Sigmoid colon (tissue), 7 donors: ENCODE results near the gene EPGN. TPM values are rescaled to one million over a fixed set of nuclear protein-coding genes. Genes with fewer than 3 reads are reported as not detected.
A peak's percentile ranks its signal among the peaks of the same experiment; 100 is the strongest.

ENCODE experiments used
- DNase-seq: peaks from one replicate; pipeline ENCODE4 v3.0.0-alpha.2; 2019
- H3K27ac ChIP-seq, 4 donors: fragments of 200-600 bp; sonication (generic); one replicate each; pipeline ENCODE4 v1.5.1; 2016 to 2019; ENCODE audit warnings: mild to moderate bottlenecking in 1 of 4
- H3K27me3 ChIP-seq, 3 donors: fragments of 200-600 bp; sonication (generic); one replicate each; pipeline ENCODE4 v1.5.1; 2019; ENCODE audit warnings: mild to moderate bottlenecking in 1 of 3
- H3K36me3 ChIP-seq, 4 donors: fragments of 200-600 bp; sonication (generic); one replicate each; pipeline ENCODE4 v1.5.1; 2016 to 2019
- H3K4me1 ChIP-seq, 4 donors: fragments of 200-600 bp; sonication (generic); one replicate each; pipeline ENCODE4 v1.5.1; 2017 to 2019
- H3K4me3 ChIP-seq, 4 donors: fragments of 200-600 bp; sonication (generic); one replicate each; pipeline ENCODE4 v1.5.1; 2017 to 2019; ENCODE audit warnings: mild to moderate bottlenecking in 2 of 4, moderate library complexity in 1 of 4
- H3K9me3 ChIP-seq, 4 donors: fragments of 200-600 bp in 3 of 4; sonication (generic) in 3 of 4; one replicate each; pipeline versions ENCODE4 v1.5.1 to v1.6.1; 2013 to 2019
- CTCF ChIP-seq, 4 experiments: fragments of 450-650 bp in 3 of 4; fragments of 200-600 bp in 1 of 4; IDR thresholded peaks; one replicate each; pipeline ENCODE4 v1.5.1; 2016 to 2019; ENCODE audit warnings: antibody characterized with exemption in 4 of 4, mild to moderate bottlenecking in 3 of 4, moderate library complexity in 2 of 4
- EP300 ChIP-seq, 4 donors: sonication (generic); formaldehyde crosslinking; IDR thresholded peaks; one replicate each; pipeline ENCODE4 v1.6.1; 2017; ENCODE audit warnings: antibody characterized with exemption in 4 of 4
- POLR2A ChIP-seq, 2 donors: fragments of 450-650 bp; IDR thresholded peaks; one replicate each; pipeline ENCODE4 v1.6.1; 2016; ENCODE audit warnings: antibody characterized with exemption in 2 of 2, mild to moderate bottlenecking in 2 of 2, moderate library complexity in 2 of 2
- POLR2AphosphoS5 ChIP-seq, 4 donors: sonication (generic); formaldehyde crosslinking; IDR thresholded peaks; one replicate each; pipeline ENCODE4 v1.6.1; 2017; ENCODE audit warnings: antibody characterized with exemption in 4 of 4
- WGBS, 2 donors: extraction: QIAGEN DNeasy Blood & Tissue Kit; methylation state at CpG; one replicate each; pipeline ENCODE4 v1.1.7; 2013; 5-methylcytosine and 5-hydroxymethylcytosine counted together
- intact Hi-C: fragments of 100-400 bp; cut with DNase I; formaldehyde crosslinking; loops from one replicate; pipeline ENCODE4 v1.15.1; 2023
- polyA plus RNA-seq, 3 donors: library from polyadenylated mRNA; stranded (reverse); fragments of 200-250 nt; gene quantifications; one replicate each; pipeline ENCODE4 v1.2.3, GENCODE V29; 2013
- total RNA-seq, 4 donors: library from RNA; depleted of rRNA; stranded (reverse); fragments of >200 nt; gene quantifications; one replicate each; pipeline ENCODE4 v1.1.0, GENCODE V29; 2016
- donor health status: healthy with polysubstance abuse.
- donor health status: Bipolar disorder and iron deficiency.
- donor health status: healthy.

The EPGN gene
- total and polyA plus RNA-seq, 7 donors, result 0.13 TPM; not detected in 6

GRCh38 chr4:74331252-74331651 is 23.0 kb downstream of the EPGN start:
- Histone ChIP-seq H3K4me3 (no peak overlapping the region), H3K4me1 (no peaks in the 10 kb centered on the region), H3K27me3 (no peaks in the 10 kb centered on the region), H3K36me3 (no peaks in the 10 kb centered on the region), H3K27ac (no peak overlapping the region), H3K9me3 (no peaks in the 10 kb centered on the region)
- no peak for TF ChIP-seq POLR2A (IDR thresholded peaks at IDR 0.05)
- no peak for TF ChIP-seq POLR2AphosphoS5 (IDR thresholded peaks at IDR 0.05)
- no peak for TF ChIP-seq CTCF (IDR thresholded peaks at IDR 0.05)
- no peak for TF ChIP-seq EP300 (IDR thresholded peaks at IDR 0.05)
- DNase-seq, result no peak
- 81 to 86% methylated on average over 2 of the region's 2 CpGs for WGBS, 2 donors
- intact Hi-C loops, result no loop called here

GRCh38 chr4:74331944-74332343 is 23.7 kb downstream of the EPGN start:
- DNase-seq, result no peak
- no peak overlapping the region for H3K4me3 ChIP-seq
- no peaks in the 10 kb centered on the region for H3K4me1 ChIP-seq
- H3K9me3 ChIP-seq, result no peaks in the 10 kb centered on the region
- intact Hi-C loops, result no loop called here
- no peak for TF ChIP-seq POLR2AphosphoS5 (IDR thresholded peaks at IDR 0.05)
- TF ChIP-seq CTCF (IDR thresholded peaks at IDR 0.05), result no peak
- TF ChIP-seq POLR2A (IDR thresholded peaks at IDR 0.05), result no peak
- no peak for TF ChIP-seq EP300 (IDR thresholded peaks at IDR 0.05)
- H3K36me3 ChIP-seq, result no peaks in the 10 kb centered on the region
- H3K27me3 ChIP-seq, result no peaks in the 10 kb centered on the region
- no peak overlapping the region for H3K27ac ChIP-seq

GRCh38 chr4:74334636-74335035 is 26.4 kb downstream of the EPGN start:
- WGBS, 2 donors, result 88 to 94% methylated on average over 7 of the region's 7 CpGs
- Histone ChIP-seq H3K4me3 (no peak overlapping the region), H3K36me3 (no peaks in the 10 kb centered on the region), H3K27ac (no peak overlapping the region), H3K9me3 (no peaks in the 10 kb centered on the region), H3K4me1 (no peaks in the 10 kb centered on the region), H3K27me3 (no peaks in the 10 kb centered on the region)
- intact Hi-C loops, result no loop called here
- DNase-seq, result no peak
- TF ChIP-seq POLR2A (IDR thresholded peaks at IDR 0.05) (no peak), CTCF (IDR thresholded peaks at IDR 0.05) (no peak), EP300 (IDR thresholded peaks at IDR 0.05) (no peak), POLR2AphosphoS5 (IDR thresholded peaks at IDR 0.05) (no peak)

GRCh38 chr4:74335341-74336021 is 27.2 kb downstream of the EPGN start:
- 66 to 74% methylated on average over 5 of the region's 5 CpGs for WGBS, 2 donors
- H3K36me3 ChIP-seq, result no peaks in the 10 kb centered on the region
- no peak overlapping the region for H3K4me3 ChIP-seq
- H3K27ac ChIP-seq, result no peak overlapping the region
- H3K4me1 ChIP-seq, result no peaks in the 10 kb centered on the region
- H3K9me3 ChIP-seq, result no peaks in the 10 kb centered on the region
- H3K27me3 ChIP-seq, result no peaks in the 10 kb centered on the region
- intact Hi-C loops, result no loop called here
- no peak for TF ChIP-seq EP300 (IDR thresholded peaks at IDR 0.05)
- TF ChIP-seq CTCF (IDR thresholded peaks at IDR 0.05), result no peak
- TF ChIP-seq POLR2A (IDR thresholded peaks at IDR 0.05), result no peak
- TF ChIP-seq POLR2AphosphoS5 (IDR thresholded peaks at IDR 0.05), result no peak
- DNase-seq, result no peak

- intact Hi-C loops, result no loop called here
- Histone ChIP-seq H3K27me3 (no peaks in the 10 kb centered on the region), H3K4me3 (no peak overlapping the region), H3K27ac (no peak overlapping the region), H3K36me3 (no peaks in the 10 kb centered on the region), H3K9me3 (no peaks in the 10 kb centered on the region), H3K4me1 (no peaks in the 10 kb centered on the region)
- TF ChIP-seq EP300 (IDR thresholded peaks at IDR 0.05), result peak in 1 of 4 donors; percentile 49
- no peak for TF ChIP-seq POLR2A (IDR thresholded peaks at IDR 0.05)
- peak in 1 of 4 donors; percentile 27 for TF ChIP-seq POLR2AphosphoS5 (IDR thresholded peaks at IDR 0.05)
- no peak for DNase-seq
- WGBS, 2 donors, result 80 to 81% methylated on average over 4 of the region's 4 CpGs
Observed at GRCh38 chr4:74338792-74339333, 30.6 kb downstream of the EPGN start.
